ENCODE measurements around the gene PCDHGB2. TPM values are rescaled to one million over a fixed set of nuclear protein-coding genes. Genes with fewer than 3 reads are reported as not detected.
"Not testable (repeated sequence)": the region's sequence is repeated elsewhere in the genome, so short reads cannot be mapped to it uniquely, and the experiment has no call there.

The PCDHGB2 gene
- polyA plus RNA-seq, 3 donors, result 0.01 TPM; not detected in 2

DNA sequence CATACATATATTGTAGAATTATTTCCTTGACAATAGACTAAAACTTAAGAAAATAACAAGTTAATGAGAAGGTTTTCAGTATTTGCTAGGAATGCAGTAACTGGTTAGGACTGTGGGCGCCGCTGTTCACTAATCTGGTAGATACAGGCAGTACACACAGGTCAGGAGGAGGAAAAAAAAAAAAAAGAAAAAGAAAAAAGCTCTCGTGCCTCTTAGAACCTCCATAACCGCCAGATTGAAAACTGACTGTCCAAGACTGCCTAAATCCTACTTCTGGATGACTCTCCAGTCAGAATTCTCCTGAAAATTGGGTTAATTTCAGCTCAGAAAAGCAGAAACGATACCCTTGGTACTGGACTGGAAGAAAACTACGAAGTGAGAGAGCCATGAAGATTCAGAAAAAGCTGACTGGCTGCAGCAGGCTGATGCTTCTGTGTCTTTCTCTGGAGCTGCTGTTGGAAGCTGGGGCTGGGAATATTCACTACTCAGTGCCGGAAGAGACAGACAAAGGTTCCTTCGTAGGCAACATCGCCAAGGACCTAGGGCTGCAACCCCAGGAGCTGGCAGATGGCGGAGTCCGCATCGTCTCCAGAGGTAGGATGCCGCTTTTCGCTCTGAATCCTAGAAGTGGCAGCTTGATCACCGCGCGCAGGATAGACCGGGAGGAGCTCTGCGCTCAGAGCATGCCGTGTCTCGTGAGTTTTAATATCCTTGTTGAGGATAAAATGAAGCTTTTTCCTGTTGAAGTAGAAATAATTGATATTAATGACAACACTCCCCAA, 29.3 kb upstream of the PCDHGB2 start, which contains the start of gene PCDHGA1:
Gene PCDHGA1, plus strand, starts transcription at position 216 of the 782 bp plus-strand sequence.
- Mint-ChIP-seq H3K27ac (no peak within 1 kb of the TSS), H3K27me3 (ENCODE audit: low read depth in 3 of 3) (peaks cover 30 to 75% (median 63%) of the 10 kb centered on the region in 3 donors), H3K36me3 (peaks cover 0 to 3% of the 10 kb centered on the region in 2 donors), H3K4me3 (peak within 1 kb of the TSS in 1 of 2 donors; percentile 51), H3K4me1 (peaks cover 5% of the 10 kb centered on the region), H3K9me3 (peaks cover 19 to 78% (median 66%) of the 10 kb centered on the region in 7 donors)
- no peak within 1 kb of the TSS for H3K4me3 ChIP-seq (replicated peaks in 1 of 3; ENCODE audit: low read depth in 2 of 3, low read length in 3 of 3)
- H3K27me3 ChIP-seq (ENCODE audit: control insufficient read depth in 2 of 2, insufficient read depth in 2 of 2, low read length in 2 of 2), result peaks cover 49 to 82% of the 10 kb centered on the region in 2 donors
- peaks cover 48 to 63% of the 10 kb centered on the region in 2 donors for H3K9me3 ChIP-seq (replicated peaks in 1 of 2; ENCODE audit: control insufficient read depth in 1 of 2, insufficient read depth in 1 of 2, low read length in 2 of 2)
- intact Hi-C loops (cut with micrococcal nuclease), result no loop called here
- no peak within 1 kb of the TSS for H3K4me2 ChIP-seq (replicated peaks; ENCODE audit: extremely low read depth, low read length, poor library complexity, severe bottlenecking)
- 23% methylated on average over 14 of the region's 21 CpGs for WGBS (ENCODE audit: insufficient coverage)
- TF ChIP-seq, protein P1, sequence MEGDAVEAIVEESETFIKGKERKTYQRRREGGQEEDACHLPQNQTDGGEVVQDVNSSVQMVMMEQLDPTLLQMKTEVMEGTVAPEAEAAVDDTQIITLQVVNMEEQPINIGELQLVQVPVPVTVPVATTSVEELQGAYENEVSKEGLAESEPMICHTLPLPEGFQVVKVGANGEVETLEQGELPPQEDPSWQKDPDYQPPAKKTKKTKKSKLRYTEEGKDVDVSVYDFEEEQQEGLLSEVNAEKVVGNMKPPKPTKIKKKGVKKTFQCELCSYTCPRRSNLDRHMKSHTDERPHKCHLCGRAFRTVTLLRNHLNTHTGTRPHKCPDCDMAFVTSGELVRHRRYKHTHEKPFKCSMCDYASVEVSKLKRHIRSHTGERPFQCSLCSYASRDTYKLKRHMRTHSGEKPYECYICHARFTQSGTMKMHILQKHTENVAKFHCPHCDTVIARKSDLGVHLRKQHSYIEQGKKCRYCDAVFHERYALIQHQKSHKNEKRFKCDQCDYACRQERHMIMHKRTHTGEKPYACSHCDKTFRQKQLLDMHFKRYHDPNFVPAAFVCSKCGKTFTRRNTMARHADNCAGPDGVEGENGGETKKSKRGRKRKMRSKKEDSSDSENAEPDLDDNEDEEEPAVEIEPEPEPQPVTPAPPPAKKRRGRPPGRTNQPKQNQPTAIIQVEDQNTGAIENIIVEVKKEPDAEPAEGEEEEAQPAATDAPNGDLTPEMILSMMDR (IDR thresholded peaks at IDR 0.05), result peak; percentile 51
- no peaks in the 10 kb centered on the region for H3K4me1 ChIP-seq (ENCODE audit: control insufficient read depth in 1 of 2, insufficient read depth in 2 of 2, low read length in 2 of 2)
- no peak within 1 kb of the TSS for H3K9ac ChIP-seq (ENCODE audit: insufficient read depth, low read length, poor library complexity, severe bottlenecking)
- H2AFZ ChIP-seq (ENCODE audit: insufficient read depth, low read depth, low read length, poor library complexity, severe bottlenecking), result peak within 1 kb of the TSS; percentile 6
- no peaks in the 10 kb centered on the region for H3K36me3 ChIP-seq (replicated peaks in 1 of 2; ENCODE audit: control insufficient read depth in 1 of 2, insufficient read depth in 2 of 2, low read length in 2 of 2)
- no peaks in the 10 kb centered on the region for H3K79me2 ChIP-seq (ENCODE audit: insufficient read depth, low read length)
- no peaks in the 10 kb centered on the region for H4K20me1 ChIP-seq (ENCODE audit: insufficient read depth, low read length)
- no peak within 1 kb of the TSS for H3K27ac ChIP-seq (ENCODE audit: low read depth in 1 of 2, low read length in 2 of 2)
- no peak for DNase-seq

DNA sequence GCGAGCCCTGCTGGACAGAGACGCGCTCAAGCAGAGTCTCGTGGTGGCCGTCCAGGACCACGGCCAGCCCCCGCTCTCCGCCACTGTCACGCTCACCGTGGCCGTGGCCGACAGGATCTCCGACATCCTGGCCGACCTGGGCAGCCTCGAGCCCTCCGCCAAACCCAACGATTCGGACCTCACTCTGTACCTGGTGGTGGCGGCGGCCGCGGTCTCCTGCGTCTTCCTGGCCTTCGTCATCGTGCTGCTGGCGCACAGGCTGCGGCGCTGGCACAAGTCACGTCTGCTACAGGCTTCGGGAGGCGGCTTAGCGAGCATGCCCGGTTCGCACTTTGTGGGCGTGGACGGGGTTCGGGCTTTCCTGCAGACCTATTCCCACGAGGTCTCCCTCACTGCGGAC, 27.2 kb upstream of the PCDHGB2 start:
- intact Hi-C loops (cut with micrococcal nuclease); H3K27ac Mint-ChIP-seq; H3K4me2 ChIP-seq (replicated peaks; ENCODE audit: extremely low read depth, low read length, poor library complexity, severe bottlenecking); H3K9ac ChIP-seq (ENCODE audit: insufficient read depth, low read length, poor library complexity, severe bottlenecking); H3K36me3 Mint-ChIP-seq; H4K20me1 ChIP-seq (ENCODE audit: insufficient read depth, low read length); H3K79me2 ChIP-seq (ENCODE audit: insufficient read depth, low read length); DNase-seq; H3K4me1 ChIP-seq (ENCODE audit: control insufficient read depth in 1 of 2, insufficient read depth in 2 of 2, low read length in 2 of 2); H3K4me3 ChIP-seq (replicated peaks in 1 of 3; ENCODE audit: low read depth in 2 of 3, low read length in 3 of 3); H3K36me3 ChIP-seq (replicated peaks in 1 of 2; ENCODE audit: control insufficient read depth in 1 of 2, insufficient read depth in 2 of 2, low read length in 2 of 2); H3K4me1 Mint-ChIP-seq; H3K27ac ChIP-seq (ENCODE audit: low read depth in 1 of 2, low read length in 2 of 2); H2AFZ ChIP-seq (ENCODE audit: insufficient read depth, low read depth, low read length, poor library complexity, severe bottlenecking): not testable (repeated sequence)
- Mint-ChIP-seq H3K9me3 (peaks cover 15 to 80% (median 52%) of the 10 kb centered on the region in 7 donors), H3K27me3 (ENCODE audit: low read depth in 3 of 3) (peaks cover 28 to 79% (median 62%) of the 10 kb centered on the region in 3 donors), H3K4me3 (peak overlapping the region in 1 of 2 donors; percentile 62)
- 42% methylated on average over 29 of the region's 39 CpGs for WGBS (ENCODE audit: insufficient coverage)
- Histone ChIP-seq H3K9me3 (replicated peaks in 1 of 2; ENCODE audit: control insufficient read depth in 1 of 2, insufficient read depth in 1 of 2, low read length in 2 of 2) (peaks cover 33 to 57% of the 10 kb centered on the region in 2 donors), H3K27me3 (ENCODE audit: control insufficient read depth in 2 of 2, insufficient read depth in 2 of 2, low read length in 2 of 2) (peaks cover 38 to 84% of the 10 kb centered on the region in 2 donors)
